Measurements from ENCODE around the gene DUS1L.
"Not testable (repeated sequence)": the region's sequence is repeated elsewhere in the genome, so short reads cannot be mapped to it uniquely, and the experiment has no call there.

The DUS1L gene

GRCh38 chr17:82038796-82039409 is 26.7 kb downstream of the DUS1L start:
- DNase-seq = not testable (repeated sequence)

GRCh38 chr17:82037889-82038195 is 27.8 kb downstream of the DUS1L start:
- no peak for DNase-seq

GRCh38 chr17:82037092-82037888 is 28.3 kb downstream of the DUS1L start, which contains the start of gene DCXR:
Gene DCXR (minus strand): TSS chr17:82037697. CDS start chr17:82037682, 15 bp downstream.
- DNase-seq = peak; percentile 95

- DNase-seq = no peak
These were observed 28.9 kb downstream of the DUS1L start for GRCh38 chr17:82036634-82037091.

- DNase-seq = no peak
These were observed 29.5 kb downstream of the DUS1L start for GRCh38 chr17:82035956-82036633.

GRCh38 chr17:82035488-82035887 is 30.1 kb downstream of the DUS1L start:
- DNase-seq = no peak

- DNase-seq = no peak
These were observed 31.1 kb downstream of the DUS1L start for GRCh38 chr17:82034371-82035011.

GRCh38 chr17:82033359-82034085 is 32.1 kb downstream of the DUS1L start:
- no peak for DNase-seq

GRCh38 chr17:82031885-82032627 is 33.5 kb downstream of the DUS1L start:
- no peak for DNase-seq

GRCh38 chr17:82031303-82031884 is 34.2 kb downstream of the DUS1L start, which contains the start of gene RAC3:
Gene RAC3 (plus strand): TSS chr17:82031678. CDS start chr17:82031762, 84 bp downstream.
- no peak for DNase-seq

GRCh38 chr17:82030470-82031302 is 34.9 kb downstream of the DUS1L start:
- peak; percentile 73 for DNase-seq

- DNase-seq = no peak
These were observed 35.6 kb downstream of the DUS1L start for GRCh38 chr17:82029990-82030469.

- DNase-seq = no peak
These were observed 36.2 kb downstream of the DUS1L start for GRCh38 chr17:82029391-82029790.

GRCh38 chr17:82028966-82029365 is 36.6 kb downstream of the DUS1L start:
- no peak for DNase-seq

- no peak for DNase-seq
These were observed 37.4 kb downstream of the DUS1L start for GRCh38 chr17:82028246-82028645.

- DNase-seq = no peak
These were observed 40.0 kb downstream of the DUS1L start for GRCh38 chr17:82025401-82026107.

GRCh38 chr17:82024859-82025258 is 40.7 kb downstream of the DUS1L start:
- DNase-seq = no peak

- DNase-seq = no peak
These were observed 42.0 kb downstream of the DUS1L start for GRCh38 chr17:82023447-82024241.

GRCh38 chr17:82022981-82023446 is 42.6 kb downstream of the DUS1L start, which contains the start of gene LRRC45:
Gene LRRC45 (plus strand): TSS chr17:82023305. CDS start chr17:82023644, 339 bp downstream.
- peak; percentile 100 for DNase-seq
